Neural cell (in vitro differentiated cells): Measurements from ENCODE around the gene BRAF.

Experiments used
- EP300 ChIP-seq: fragments of 450-650 bp; conservative IDR thresholded peaks from 2 replicates; pipeline ENCODE4 v1.6.1; 2014; ENCODE audit warnings: antibody characterized with exemption, mild to moderate bottlenecking, moderate library complexity; ENCODE audit not compliant: poor library complexity, severe bottlenecking
- EZH2 ChIP-seq: fragments of 200-600, 300-800 bp; shearing (Covaris generic), sonication (generic); IDR thresholded peaks from 2 replicates; pipeline ENCODE4 v1.6.1; 2014; ENCODE audit warnings: antibody characterized with exemption, low read length, borderline replicate concordance, mild to moderate bottlenecking; ENCODE audit not compliant: insufficient read depth, poor library complexity, severe bottlenecking
- MXI1 ChIP-seq: fragments of 450-650 bp; conservative IDR thresholded peaks from 2 replicates; pipeline ENCODE4 v1.6.1; 2014; ENCODE audit warnings: antibody characterized with exemption, mild to moderate bottlenecking; ENCODE audit not compliant: poor library complexity, severe bottlenecking
- POLR2AphosphoS5 ChIP-seq: IDR thresholded peaks from 2 replicates; pipeline ENCODE4 v1.6.1; 2012
- RAD21 ChIP-seq: fragments of 450-650 bp; conservative IDR thresholded peaks from 2 replicates; pipeline ENCODE4 v1.6.1; 2014; ENCODE audit warnings: antibody characterized with exemption, mild to moderate bottlenecking, moderate library complexity
- REST ChIP-seq: IDR thresholded peaks from 2 replicates; pipeline ENCODE4 v1.6.1; 2012; ENCODE audit warnings: borderline replicate concordance
- SMC3 ChIP-seq: fragments of 450-650 bp; conservative IDR thresholded peaks from 2 replicates; pipeline ENCODE4 v1.6.1; 2014; ENCODE audit warnings: antibody characterized with exemption, mild to moderate bottlenecking, moderate library complexity; ENCODE audit not compliant: poor library complexity
- TAF1 ChIP-seq: IDR thresholded peaks from 2 replicates; pipeline ENCODE4 v1.6.1; 2012; ENCODE audit warnings: low read depth
- TF ChIP-seq, protein P1 (sequence below): fragments of 450-650 bp; IDR thresholded peaks from 2 replicates; pipeline ENCODE4 v1.5.1; 2014; ENCODE audit warnings: antibody characterized with exemption, mild to moderate bottlenecking, moderate library complexity; ENCODE audit not compliant: poor library complexity, severe bottlenecking

DNA sequence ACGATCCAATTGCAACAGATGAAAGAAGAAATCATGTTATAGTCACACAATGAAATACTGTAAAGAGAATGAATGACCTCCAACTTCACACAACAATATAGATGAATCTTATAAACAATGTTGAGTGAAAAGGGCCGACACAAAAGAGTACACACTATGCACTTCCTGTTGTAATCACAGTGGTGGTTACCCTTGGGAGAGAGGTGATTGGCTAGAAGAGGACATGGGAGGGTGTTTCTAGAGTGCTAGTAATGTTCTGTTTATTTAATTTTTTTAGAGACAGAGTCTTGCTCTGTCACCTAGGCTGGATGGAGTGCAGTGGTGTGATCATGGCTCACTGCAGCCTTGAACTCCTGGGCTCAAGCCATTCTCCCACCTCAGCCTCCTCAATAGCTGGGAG lies 145.8 kb downstream of the BRAF start:
- TF ChIP-seq REST = no peak
- TF ChIP-seq, protein P1, sequence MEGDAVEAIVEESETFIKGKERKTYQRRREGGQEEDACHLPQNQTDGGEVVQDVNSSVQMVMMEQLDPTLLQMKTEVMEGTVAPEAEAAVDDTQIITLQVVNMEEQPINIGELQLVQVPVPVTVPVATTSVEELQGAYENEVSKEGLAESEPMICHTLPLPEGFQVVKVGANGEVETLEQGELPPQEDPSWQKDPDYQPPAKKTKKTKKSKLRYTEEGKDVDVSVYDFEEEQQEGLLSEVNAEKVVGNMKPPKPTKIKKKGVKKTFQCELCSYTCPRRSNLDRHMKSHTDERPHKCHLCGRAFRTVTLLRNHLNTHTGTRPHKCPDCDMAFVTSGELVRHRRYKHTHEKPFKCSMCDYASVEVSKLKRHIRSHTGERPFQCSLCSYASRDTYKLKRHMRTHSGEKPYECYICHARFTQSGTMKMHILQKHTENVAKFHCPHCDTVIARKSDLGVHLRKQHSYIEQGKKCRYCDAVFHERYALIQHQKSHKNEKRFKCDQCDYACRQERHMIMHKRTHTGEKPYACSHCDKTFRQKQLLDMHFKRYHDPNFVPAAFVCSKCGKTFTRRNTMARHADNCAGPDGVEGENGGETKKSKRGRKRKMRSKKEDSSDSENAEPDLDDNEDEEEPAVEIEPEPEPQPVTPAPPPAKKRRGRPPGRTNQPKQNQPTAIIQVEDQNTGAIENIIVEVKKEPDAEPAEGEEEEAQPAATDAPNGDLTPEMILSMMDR = no peak
- no peak for TF ChIP-seq EP300
- no peak for TF ChIP-seq RAD21
- TF ChIP-seq POLR2AphosphoS5 = no peak
- no peak for TF ChIP-seq EZH2
- TF ChIP-seq SMC3 = no peak
- TF ChIP-seq TAF1 = no peak
- TF ChIP-seq MXI1 = no peak
